ENCODE results near the gene PIP5K1B. TPM values are rescaled to one million over a fixed set of nuclear protein-coding genes. Genes with fewer than 3 reads are reported as not detected.

Gene PIP5K1B
- total RNA-seq, 1 donor from 2014 or later: 2.1 TPM

GRCh38 chr9:68861436-68861835 lies 156.4 kb downstream of the PIP5K1B start:
- Histone ChIP-seq H3K9me3 (ENCODE audit: control insufficient read depth in 3 of 3, low read length in 3 of 3) (no peaks in the 10 kb centered on the region), H3K4me1 (ENCODE audit: control insufficient read depth in 3 of 3, insufficient read depth in 3 of 3, low read length in 3 of 3) (no peaks in the 10 kb centered on the region), H3K36me3 (ENCODE audit: control insufficient read depth in 3 of 3, insufficient read depth in 3 of 3, low read length in 3 of 3) (no peaks in the 10 kb centered on the region), H3K9ac (ENCODE audit: low read depth in 1 of 3, low read length in 3 of 3) (no peak overlapping the region), H3K4me3 (ENCODE audit: low read length in 3 of 3) (no peak overlapping the region), H3K27me3 (ENCODE audit: control insufficient read depth in 3 of 3, insufficient read depth in 3 of 3, low read length in 3 of 3) (no peaks in the 10 kb centered on the region), H3K27ac (ENCODE audit: low read depth, low read length) (no peak overlapping the region)

DNA sequence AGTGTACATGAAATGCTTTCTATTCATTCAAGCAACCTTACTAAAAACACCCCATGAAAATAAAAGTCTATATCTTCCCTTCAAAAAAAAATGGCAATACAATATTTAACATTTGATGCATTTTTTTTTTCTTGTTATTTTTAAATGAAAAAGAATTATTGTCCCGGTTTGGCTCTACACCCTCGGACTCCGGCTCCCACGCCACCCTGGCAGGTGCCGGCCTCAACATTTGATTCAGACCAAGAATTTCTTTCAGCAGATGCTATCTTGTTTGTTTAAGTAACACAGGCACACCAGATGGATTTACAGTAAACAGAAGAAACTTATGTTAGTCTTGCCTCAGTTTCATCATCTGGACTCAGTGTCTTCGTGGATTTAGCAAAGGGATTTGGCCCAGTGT lies 162.0 kb downstream of the PIP5K1B start:
- no peak overlapping the region for H3K27ac ChIP-seq (ENCODE audit: low read depth, low read length)
- no peak overlapping the region for H3K9ac ChIP-seq (ENCODE audit: low read depth in 1 of 3, low read length in 3 of 3)
- no peaks in the 10 kb centered on the region for H3K27me3 ChIP-seq (ENCODE audit: control insufficient read depth in 3 of 3, insufficient read depth in 3 of 3, low read length in 3 of 3)
- H3K4me3 ChIP-seq (ENCODE audit: low read length in 3 of 3): no peak overlapping the region
- H3K36me3 ChIP-seq (ENCODE audit: control insufficient read depth in 3 of 3, insufficient read depth in 3 of 3, low read length in 3 of 3): no peaks in the 10 kb centered on the region
- H3K4me1 ChIP-seq (ENCODE audit: control insufficient read depth in 3 of 3, insufficient read depth in 3 of 3, low read length in 3 of 3): peaks cover 0 to 2% (median under 1%) of the 10 kb centered on the region in 3 donors
- H3K9me3 ChIP-seq (ENCODE audit: control insufficient read depth in 3 of 3, low read length in 3 of 3): no peaks in the 10 kb centered on the region

DNA sequence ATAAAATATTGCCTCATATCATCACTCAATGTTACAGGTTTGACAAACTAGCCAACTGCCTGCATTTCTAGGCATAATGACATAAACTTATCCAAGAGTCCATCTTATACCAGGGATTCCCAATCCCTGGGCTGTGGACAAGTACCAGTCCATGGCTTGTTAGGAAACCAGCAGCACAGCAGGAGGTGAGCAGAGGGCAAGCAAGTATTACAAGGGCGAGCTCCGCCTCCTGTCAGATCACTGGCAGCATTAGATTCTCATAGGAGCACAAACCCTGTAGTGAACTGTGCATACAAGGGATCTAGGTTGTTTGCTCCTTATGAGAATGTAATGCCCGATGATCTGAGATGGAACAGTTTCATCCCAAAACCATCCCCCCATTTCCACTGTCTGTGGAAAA lies 164.0 kb downstream of the PIP5K1B start:
- no peak overlapping the region for H3K4me3 ChIP-seq (ENCODE audit: low read length in 3 of 3)
- H3K36me3 ChIP-seq (ENCODE audit: control insufficient read depth in 3 of 3, insufficient read depth in 3 of 3, low read length in 3 of 3): no peaks in the 10 kb centered on the region
- H3K4me1 ChIP-seq (ENCODE audit: control insufficient read depth in 3 of 3, insufficient read depth in 3 of 3, low read length in 3 of 3): peaks cover 0 to 3% (median 2%) of the 10 kb centered on the region in 3 donors
- no peaks in the 10 kb centered on the region for H3K27me3 ChIP-seq (ENCODE audit: control insufficient read depth in 3 of 3, insufficient read depth in 3 of 3, low read length in 3 of 3)
- no peaks in the 10 kb centered on the region for H3K9me3 ChIP-seq (ENCODE audit: control insufficient read depth in 3 of 3, low read length in 3 of 3)
- H3K27ac ChIP-seq (ENCODE audit: low read depth, low read length): no peak overlapping the region
- no peak overlapping the region for H3K9ac ChIP-seq (ENCODE audit: low read depth in 1 of 3, low read length in 3 of 3)

DNA sequence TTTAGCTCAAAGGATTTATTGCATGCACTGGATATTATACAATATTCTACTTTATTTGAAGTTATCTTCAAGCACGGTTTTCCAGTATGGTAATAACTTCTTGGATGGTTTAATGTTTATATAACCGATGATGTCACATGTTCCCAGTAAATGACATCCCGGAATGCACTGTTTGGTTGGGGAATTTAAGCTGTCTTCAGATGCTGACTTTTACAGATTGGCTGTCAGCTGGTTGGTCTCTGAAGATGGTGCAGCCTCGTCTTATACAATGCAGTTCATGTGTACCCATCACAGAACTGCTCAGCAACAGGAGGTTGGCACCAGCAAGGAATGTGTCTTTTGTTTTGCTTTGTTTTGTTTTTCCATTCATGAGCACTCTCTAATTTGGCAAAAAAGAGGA lies 165.0 kb downstream of the PIP5K1B start:
- Histone ChIP-seq H3K4me1 (ENCODE audit: control insufficient read depth in 3 of 3, insufficient read depth in 3 of 3, low read length in 3 of 3) (peaks cover 0 to 3% (median 2%) of the 10 kb centered on the region in 3 donors), H3K27me3 (ENCODE audit: control insufficient read depth in 3 of 3, insufficient read depth in 3 of 3, low read length in 3 of 3) (no peaks in the 10 kb centered on the region), H3K36me3 (ENCODE audit: control insufficient read depth in 3 of 3, insufficient read depth in 3 of 3, low read length in 3 of 3) (no peaks in the 10 kb centered on the region), H3K27ac (ENCODE audit: low read depth, low read length) (no peak overlapping the region), H3K9me3 (ENCODE audit: control insufficient read depth in 3 of 3, low read length in 3 of 3) (no peaks in the 10 kb centered on the region), H3K4me3 (ENCODE audit: low read length in 3 of 3) (no peak overlapping the region), H3K9ac (ENCODE audit: low read depth in 1 of 3, low read length in 3 of 3) (no peak overlapping the region)

- Histone ChIP-seq H3K27ac (ENCODE audit: low read depth, low read length) (no peak overlapping the region), H3K27me3 (ENCODE audit: control insufficient read depth in 3 of 3, insufficient read depth in 3 of 3, low read length in 3 of 3) (no peaks in the 10 kb centered on the region), H3K9me3 (ENCODE audit: control insufficient read depth in 3 of 3, low read length in 3 of 3) (no peaks in the 10 kb centered on the region), H3K4me3 (ENCODE audit: low read length in 3 of 3) (no peak overlapping the region), H3K9ac (ENCODE audit: low read depth in 1 of 3, low read length in 3 of 3) (no peak overlapping the region), H3K4me1 (ENCODE audit: control insufficient read depth in 3 of 3, insufficient read depth in 3 of 3, low read length in 3 of 3) (peaks cover 0 to 3% (median 2%) of the 10 kb centered on the region in 3 donors), H3K36me3 (ENCODE audit: control insufficient read depth in 3 of 3, insufficient read depth in 3 of 3, low read length in 3 of 3) (no peaks in the 10 kb centered on the region)
These were observed 166.2 kb downstream of the PIP5K1B start for GRCh38 chr9:68871236-68871635.

DNA sequence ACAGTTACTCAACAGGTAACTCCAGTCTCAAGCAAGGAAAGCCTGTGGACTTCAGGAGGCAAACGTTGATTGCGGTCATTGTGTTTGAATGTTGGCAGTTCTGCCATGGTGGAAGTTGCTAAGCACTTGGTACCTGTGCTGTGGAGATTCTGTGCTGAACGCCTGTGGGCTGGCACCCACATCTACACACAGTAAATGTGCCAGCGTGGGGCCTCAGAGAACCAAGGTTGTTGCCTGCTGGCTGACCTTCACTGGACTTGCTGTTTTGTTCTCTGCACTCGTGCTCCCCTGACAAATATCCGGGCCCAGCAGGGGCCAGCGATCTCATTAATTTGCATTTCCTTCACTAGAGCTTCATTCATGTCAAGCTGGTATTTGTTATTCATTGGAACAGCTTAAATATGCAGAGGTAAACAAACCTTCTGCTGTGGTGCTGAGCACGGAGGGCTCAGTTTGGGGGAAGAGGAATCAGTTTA lies 167.0 kb downstream of the PIP5K1B start:
- H3K36me3 ChIP-seq (ENCODE audit: control insufficient read depth in 3 of 3, insufficient read depth in 3 of 3, low read length in 3 of 3): no peaks in the 10 kb centered on the region
- peaks cover 0 to 3% (median 2%) of the 10 kb centered on the region in 3 donors for H3K4me1 ChIP-seq (ENCODE audit: control insufficient read depth in 3 of 3, insufficient read depth in 3 of 3, low read length in 3 of 3)
- no peak overlapping the region for H3K27ac ChIP-seq (ENCODE audit: low read depth, low read length)
- H3K27me3 ChIP-seq (ENCODE audit: control insufficient read depth in 3 of 3, insufficient read depth in 3 of 3, low read length in 3 of 3): no peaks in the 10 kb centered on the region
- no peak overlapping the region for H3K9ac ChIP-seq (ENCODE audit: low read depth in 1 of 3, low read length in 3 of 3)
- H3K4me3 ChIP-seq (ENCODE audit: low read length in 3 of 3): no peak overlapping the region
- no peaks in the 10 kb centered on the region for H3K9me3 ChIP-seq (ENCODE audit: control insufficient read depth in 3 of 3, low read length in 3 of 3)

GRCh38 chr9:68873179-68873578 lies 168.1 kb downstream of the PIP5K1B start:
- no peaks in the 10 kb centered on the region for H3K36me3 ChIP-seq (ENCODE audit: control insufficient read depth in 3 of 3, insufficient read depth in 3 of 3, low read length in 3 of 3)
- H3K9me3 ChIP-seq (ENCODE audit: control insufficient read depth in 3 of 3, low read length in 3 of 3): no peaks in the 10 kb centered on the region
- no peak overlapping the region for H3K9ac ChIP-seq (ENCODE audit: low read depth in 1 of 3, low read length in 3 of 3)
- H3K27ac ChIP-seq (ENCODE audit: low read depth, low read length): no peak overlapping the region
- H3K4me1 ChIP-seq (ENCODE audit: control insufficient read depth in 3 of 3, insufficient read depth in 3 of 3, low read length in 3 of 3): peaks cover 0 to 3% (median 2%) of the 10 kb centered on the region in 3 donors
- no peaks in the 10 kb centered on the region for H3K27me3 ChIP-seq (ENCODE audit: control insufficient read depth in 3 of 3, insufficient read depth in 3 of 3, low read length in 3 of 3)
- H3K4me3 ChIP-seq (ENCODE audit: low read length in 3 of 3): no peak overlapping the region

DNA sequence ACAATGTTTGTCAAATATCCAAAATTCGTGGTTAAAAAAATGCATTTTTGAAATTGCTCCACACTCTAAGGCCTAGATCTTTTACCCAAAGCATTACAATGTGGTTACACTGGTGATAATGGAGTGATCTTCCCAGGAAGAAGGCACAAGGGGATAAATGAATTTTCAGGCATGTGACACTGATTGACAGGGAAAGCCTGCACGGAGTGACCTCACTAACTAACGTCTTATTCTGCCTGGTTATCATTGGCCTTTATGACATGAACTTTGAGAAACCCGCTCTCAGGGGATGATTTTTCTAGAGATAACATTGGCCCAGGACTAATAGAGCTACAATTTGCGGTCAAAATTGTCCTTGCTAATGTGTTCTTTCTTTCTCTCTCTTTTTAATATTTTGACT lies 171.2 kb downstream of the PIP5K1B start:
- H3K9ac ChIP-seq (ENCODE audit: low read depth in 1 of 3, low read length in 3 of 3): no peak overlapping the region
- no peaks in the 10 kb centered on the region for H3K9me3 ChIP-seq (ENCODE audit: control insufficient read depth in 3 of 3, low read length in 3 of 3)
- H3K4me3 ChIP-seq (ENCODE audit: low read length in 3 of 3): no peak overlapping the region
- no peak overlapping the region for H3K27ac ChIP-seq (ENCODE audit: low read depth, low read length)
- peaks cover 0 to 3% (median 2%) of the 10 kb centered on the region in 3 donors for H3K4me1 ChIP-seq (ENCODE audit: control insufficient read depth in 3 of 3, insufficient read depth in 3 of 3, low read length in 3 of 3)
- no peaks in the 10 kb centered on the region for H3K27me3 ChIP-seq (ENCODE audit: control insufficient read depth in 3 of 3, insufficient read depth in 3 of 3, low read length in 3 of 3)
- H3K36me3 ChIP-seq (ENCODE audit: control insufficient read depth in 3 of 3, insufficient read depth in 3 of 3, low read length in 3 of 3): no peaks in the 10 kb centered on the region

- no peaks in the 10 kb centered on the region for H3K36me3 ChIP-seq (ENCODE audit: control insufficient read depth in 3 of 3, insufficient read depth in 3 of 3, low read length in 3 of 3)
- H3K9ac ChIP-seq (ENCODE audit: low read depth in 1 of 3, low read length in 3 of 3): no peak overlapping the region
- no peaks in the 10 kb centered on the region for H3K9me3 ChIP-seq (ENCODE audit: control insufficient read depth in 3 of 3, low read length in 3 of 3)
- H3K4me3 ChIP-seq (ENCODE audit: low read length in 3 of 3): no peak overlapping the region
- H3K4me1 ChIP-seq (ENCODE audit: control insufficient read depth in 3 of 3, insufficient read depth in 3 of 3, low read length in 3 of 3): peaks cover 0 to 3% (median 2%) of the 10 kb centered on the region in 3 donors
- H3K27me3 ChIP-seq (ENCODE audit: control insufficient read depth in 3 of 3, insufficient read depth in 3 of 3, low read length in 3 of 3): no peaks in the 10 kb centered on the region
- no peak overlapping the region for H3K27ac ChIP-seq (ENCODE audit: low read depth, low read length)
These were observed 171.6 kb downstream of the PIP5K1B start for GRCh38 chr9:68876681-68877080.

GRCh38 chr9:68877219-68877618 lies 172.2 kb downstream of the PIP5K1B start:
- no peak overlapping the region for H3K27ac ChIP-seq (ENCODE audit: low read depth, low read length)
- no peak overlapping the region for H3K4me3 ChIP-seq (ENCODE audit: low read length in 3 of 3)
- H3K27me3 ChIP-seq (ENCODE audit: control insufficient read depth in 3 of 3, insufficient read depth in 3 of 3, low read length in 3 of 3): no peaks in the 10 kb centered on the region
- no peaks in the 10 kb centered on the region for H3K36me3 ChIP-seq (ENCODE audit: control insufficient read depth in 3 of 3, insufficient read depth in 3 of 3, low read length in 3 of 3)
- no peaks in the 10 kb centered on the region for H3K9me3 ChIP-seq (ENCODE audit: control insufficient read depth in 3 of 3, low read length in 3 of 3)
- H3K9ac ChIP-seq (ENCODE audit: low read depth in 1 of 3, low read length in 3 of 3): no peak overlapping the region
- H3K4me1 ChIP-seq (ENCODE audit: control insufficient read depth in 3 of 3, insufficient read depth in 3 of 3, low read length in 3 of 3): peaks cover 0 to under 1% (median 0%) of the 10 kb centered on the region in 3 donors

DNA sequence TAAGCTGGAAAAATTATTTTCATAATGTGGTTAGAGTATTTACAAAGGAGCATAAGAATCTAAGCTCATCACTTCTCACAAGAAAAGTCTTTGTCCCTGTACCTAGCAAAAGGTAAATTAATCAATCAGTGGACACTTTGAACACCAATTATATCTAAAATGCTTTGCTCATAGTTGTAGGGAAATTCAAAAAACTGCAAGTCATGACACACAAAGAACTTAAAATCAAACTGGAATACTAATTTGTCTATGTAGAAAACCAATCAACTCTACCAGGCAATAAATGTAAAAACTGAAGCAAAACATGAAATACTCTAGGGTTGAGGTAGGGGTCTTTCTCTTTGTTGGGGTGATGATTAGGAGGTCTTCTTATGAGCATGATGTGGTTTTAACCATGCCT lies 173.4 kb downstream of the PIP5K1B start:
- no peak overlapping the region for H3K9ac ChIP-seq (ENCODE audit: low read depth in 1 of 3, low read length in 3 of 3)
- H3K27me3 ChIP-seq (ENCODE audit: control insufficient read depth in 3 of 3, insufficient read depth in 3 of 3, low read length in 3 of 3): no peaks in the 10 kb centered on the region
- H3K4me1 ChIP-seq (ENCODE audit: control insufficient read depth in 3 of 3, insufficient read depth in 3 of 3, low read length in 3 of 3): no peaks in the 10 kb centered on the region

More for the DNA sequence above, 173.4 kb downstream of the PIP5K1B start:
- no peak overlapping the region for H3K27ac ChIP-seq (ENCODE audit: low read depth, low read length)
- H3K4me3 ChIP-seq (ENCODE audit: low read length in 3 of 3): no peak overlapping the region
- H3K36me3 ChIP-seq (ENCODE audit: control insufficient read depth in 3 of 3, insufficient read depth in 3 of 3, low read length in 3 of 3): no peaks in the 10 kb centered on the region
- no peaks in the 10 kb centered on the region for H3K9me3 ChIP-seq (ENCODE audit: control insufficient read depth in 3 of 3, low read length in 3 of 3)

Data from skeletal muscle tissue (tissue), 4 donors.